Endothelial cell of umbilical vein (primary cell): Measurements from ENCODE around the gene PCSK6. TPM values are rescaled to one million over a fixed set of nuclear protein-coding genes. Genes with fewer than 3 reads are reported as not detected.

Source experiments
- BruUV-seq: library from RNA; stranded (reverse); fragments of 400-500 nt; replicated peaks from 2 replicates; lab custom pipeline; 2021; lab: Mats Ljungman, UMichigan
- CTCF ChIA-PET: fragments of 300-600, 350-600 bp; sonication (Branson Sonifier 250); formaldehyde crosslinking; loops from one replicate; lab custom pipeline; 2021; ENCODE audit warnings: antibody characterized with exemption, inconsistent platforms; lab: Charles Lee
- POLR2A ChIA-PET: fragments of 300-600, 350-600 bp; sonication (Branson Sonifier 250); formaldehyde crosslinking; loops from one replicate; lab custom pipeline; 2021; ENCODE audit warnings: antibody characterized with exemption, inconsistent platforms; lab: Charles Lee
- DNase-seq: peaks from one replicate; pipeline ENCODE4 v3.0.0-alpha.2; 2011; ENCODE audit warnings: low read depth, low spot score
- FAIRE-seq: peaks from 2 replicates; lab custom pipeline; 2011; peaks lifted over from hg19 to GRCh38; lab: Jason Lieb, UNC
- H2AFZ ChIP-seq: 2 replicates; pipeline ENCODE4 v1.6.0; 2012; ENCODE audit warnings: low read depth, low read length, control low read depth, inconsistent platforms
- H3K27ac ChIP-seq: 2 replicates; pipeline ENCODE4 v1.5.1; 2011; ENCODE audit warnings: low read depth, mild to moderate bottlenecking, control low read depth, low read length, moderate library complexity; ENCODE audit not compliant: insufficient read depth
- H3K27me3 ChIP-seq, 2 experiments: 2 replicates each; pipeline versions ENCODE4 v1.6.0 to v1.6.1; 2011; ENCODE audit warnings: low read length in 2 of 2, mixed read lengths in 1 of 2; ENCODE audit not compliant: control insufficient read depth in 2 of 2, insufficient read depth in 2 of 2
- H3K36me3 ChIP-seq, 2 experiments: 2 replicates in 1 of 2; 3 replicates in 1 of 2; pipeline ENCODE4 v1.5.1; 2011; ENCODE audit warnings: low read length in 2 of 2, mild to moderate bottlenecking in 1 of 2, moderate library complexity in 1 of 2; ENCODE audit not compliant: control insufficient read depth in 2 of 2, insufficient read depth in 2 of 2; ENCODE audit errors: extremely low read depth in 1 of 2
- H3K4me1 ChIP-seq: 3 replicates; pipeline ENCODE4 v1.5.1; 2011; ENCODE audit warnings: mild to moderate bottlenecking, low read length; ENCODE audit not compliant: control insufficient read depth, insufficient read depth; ENCODE audit errors: extremely low read depth
- H3K4me2 ChIP-seq: 2 replicates; pipeline ENCODE4 v1.6.1; 2011; ENCODE audit warnings: low read length, control low read depth, mixed read lengths; ENCODE audit not compliant: insufficient read depth
- H3K4me3 ChIP-seq, 3 experiments: fragments of 200-600 bp in 1 of 3; sonication (generic), shearing (Covaris generic) in 1 of 3; replicated peaks in 1 of 3; 2 replicates each; pipeline ENCODE4 v1.5.1; 2011 to 2016; ENCODE audit warnings: control low read depth in 3 of 3, low read length in 3 of 3, mild to moderate bottlenecking in 2 of 3, inconsistent platforms in 1 of 3, low read depth in 1 of 3, moderate library complexity in 1 of 3; ENCODE audit not compliant: insufficient read depth in 1 of 3
- H3K79me2 ChIP-seq: 2 replicates; pipeline ENCODE4 v1.6.0; 2012; ENCODE audit warnings: low read length, inconsistent platforms; ENCODE audit not compliant: control insufficient read depth, insufficient read depth
- H3K9ac ChIP-seq: replicated peaks from 2 replicates; pipeline ENCODE3; 2011; ENCODE audit warnings: low read length, control low read depth; ENCODE audit not compliant: insufficient read depth; ENCODE audit errors: extremely low read depth
- H3K9me1 ChIP-seq: replicated peaks from 3 replicates; pipeline ENCODE4 v1.6.0; 2011; ENCODE audit warnings: mild to moderate bottlenecking, low read length; ENCODE audit not compliant: control insufficient read depth, insufficient read depth; ENCODE audit errors: extremely low read depth
- H3K9me3 ChIP-seq: replicated peaks from 2 replicates; pipeline ENCODE4 v1.5.1; 2012; ENCODE audit warnings: low read length, inconsistent platforms; ENCODE audit not compliant: control insufficient read depth, insufficient read depth
- H4K20me1 ChIP-seq: replicated peaks from 2 replicates; pipeline ENCODE3; 2011; ENCODE audit warnings: mild to moderate bottlenecking, low read length; ENCODE audit not compliant: control insufficient read depth, insufficient read depth; ENCODE audit errors: extremely low read depth
- EZH2 ChIP-seq: IDR thresholded peaks from 2 replicates; pipeline ENCODE4 v1.6.1; 2012; ENCODE audit warnings: borderline replicate concordance, low read depth, mild to moderate bottlenecking, moderate library complexity, low read length, inconsistent platforms; ENCODE audit not compliant: severe bottlenecking
- FOS ChIP-seq: IDR thresholded peaks from 2 replicates; pipeline ENCODE4 v1.6.1; 2011; ENCODE audit warnings: mild to moderate bottlenecking, low read length, moderate library complexity, borderline replicate concordance; ENCODE audit not compliant: insufficient read depth
- GATA2 ChIP-seq: IDR thresholded peaks from 2 replicates; pipeline ENCODE4 v1.7.0; 2011; ENCODE audit warnings: low read depth, mild to moderate bottlenecking, moderate library complexity, mixed read lengths, low read length; ENCODE audit not compliant: insufficient read length, insufficient read depth
- JUN ChIP-seq: IDR thresholded peaks from 2 replicates; pipeline ENCODE4 v1.6.1; 2011; ENCODE audit warnings: borderline replicate concordance, low read depth; ENCODE audit not compliant: insufficient read length, insufficient read depth
- MYC ChIP-seq: IDR thresholded peaks from one replicate; pipeline ENCODE4 v1.6.1; 2011; ENCODE audit warnings: mild to moderate bottlenecking, low read depth, low read length
- POLR2A ChIP-seq: IDR thresholded peaks from 2 replicates; pipeline ENCODE4 v1.6.1; 2012; ENCODE audit warnings: low read depth, mild to moderate bottlenecking, control low read depth, low read length
- POLR2AphosphoS5 ChIP-seq: IDR thresholded peaks from 2 replicates; pipeline ENCODE4 v1.6.1; 2012; ENCODE audit warnings: low read depth, mild to moderate bottlenecking, control low read depth, low read length, moderate library complexity; ENCODE audit not compliant: insufficient read depth
- dilution Hi-C: fragments of 300-500 bp; cut with MboI; formaldehyde crosslinking; loops from one replicate; pipeline ENCODE4 v1.15.0; 2019; ENCODE audit warnings: low sequenced_read_pairs; ENCODE audit not compliant: extremely low pct_ligation_motif_present
- intact Hi-C: fragments of 100-400 bp; cut with micrococcal nuclease; formaldehyde crosslinking; loops from one replicate; pipeline ENCODE4 v1.10.0; 2022
- polyA plus RNA-seq, 4 experiments: library from polyadenylated mRNA; depleted of rRNA in 3 of 4; stranded (reverse) in 3 of 4; unstranded in 1 of 4; fragments of >200 nt; gene quantifications; 2 replicates each; pipeline versions ENCODE4 v1.2.1 to v1.2.3, GENCODE V29; 2011 to 2012; ENCODE audit warnings: missing spikeins in 1 of 4
- total RNA-seq: library from RNA; stranded (reverse); gene quantifications from 2 replicates; pipeline ENCODE4 v1.2.3, GENCODE V29; 2021
- TF ChIP-seq, protein P1 (sequence below), 2 donors: IDR thresholded peaks; 1 replicate in 1 of 2; 2 replicates in 1 of 2; pipeline ENCODE4 v1.5.1; 2011; ENCODE audit warnings: low read length in 2 of 2, mild to moderate bottlenecking in 2 of 2, moderate library complexity in 2 of 2, control low read depth in 1 of 2, inconsistent platforms in 1 of 2, low read depth in 1 of 2; ENCODE audit not compliant: insufficient read depth in 1 of 2; ENCODE audit errors: extremely low read depth in 1 of 2
- TF ChIP-seq, protein P2 (sequence below): IDR thresholded peaks from 2 replicates; pipeline ENCODE4 v1.6.1; 2011; ENCODE audit not compliant: insufficient read depth, insufficient read length

The PCSK6 gene
- total and polyA plus RNA-seq, 2 donors (not counting 3 experiments of a cell fraction or from before 2014, with no cell fraction given), result 0.18 to 0.69 TPM

DNA sequence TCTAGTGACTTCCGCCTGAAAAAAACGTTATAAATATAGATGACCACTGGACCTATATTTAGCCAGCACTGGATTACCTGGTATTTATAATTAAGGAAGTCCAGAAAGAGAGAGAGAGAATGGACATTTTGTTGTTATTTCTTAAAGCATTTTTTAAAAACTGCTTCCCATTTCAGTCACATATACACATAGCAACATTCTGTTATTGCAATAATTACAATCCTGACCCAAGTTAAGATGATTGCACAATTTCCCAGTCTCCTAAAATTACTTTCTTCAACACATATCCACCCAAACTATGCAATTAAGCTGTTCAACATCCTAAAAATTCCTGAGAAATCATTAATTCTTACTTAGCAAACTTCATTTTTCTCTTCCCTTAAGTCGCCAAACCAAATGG, 37.7 kb downstream of the PCSK6 start:
- ChIA-PET POLR2A (no interaction called here), CTCF (interaction anchor here (1.4 kb wide), 1 partner anchor 50 kb away, joined by 6 read pairs; no protein-coding TSS in a partner anchor)
- Histone ChIP-seq H3K4me1 (peaks cover 8% of the 10 kb centered on the region), H3K9ac (no peak overlapping the region), H3K4me3 (no peak overlapping the region), H3K9me1 (no peaks in the 10 kb centered on the region), H3K79me2 (no peaks in the 10 kb centered on the region), H3K9me3 (no peaks in the 10 kb centered on the region), H3K27me3 (peaks cover 0 to 2% of the 10 kb centered on the region in 2 experiments), H2AFZ (no peak overlapping the region), H3K36me3 (no peaks in the 10 kb centered on the region), H4K20me1 (no peaks in the 10 kb centered on the region), H3K4me2 (no peak overlapping the region), H3K27ac (no peak overlapping the region)
- no peak for FAIRE-seq
- BruUV-seq, result no TSS peak
- DNase-seq, result no peak
- intact Hi-C loops (no loop called here), dilution Hi-C loops (no loop called here)
- TF ChIP-seq FOS, result no peak
- TF ChIP-seq JUN, result no peak
- no peak for TF ChIP-seq POLR2A
- no peak for TF ChIP-seq POLR2AphosphoS5
- TF ChIP-seq GATA2, result no peak
- TF ChIP-seq MYC, result no peak
- no peak for TF ChIP-seq EZH2
- TF ChIP-seq, protein P1, sequence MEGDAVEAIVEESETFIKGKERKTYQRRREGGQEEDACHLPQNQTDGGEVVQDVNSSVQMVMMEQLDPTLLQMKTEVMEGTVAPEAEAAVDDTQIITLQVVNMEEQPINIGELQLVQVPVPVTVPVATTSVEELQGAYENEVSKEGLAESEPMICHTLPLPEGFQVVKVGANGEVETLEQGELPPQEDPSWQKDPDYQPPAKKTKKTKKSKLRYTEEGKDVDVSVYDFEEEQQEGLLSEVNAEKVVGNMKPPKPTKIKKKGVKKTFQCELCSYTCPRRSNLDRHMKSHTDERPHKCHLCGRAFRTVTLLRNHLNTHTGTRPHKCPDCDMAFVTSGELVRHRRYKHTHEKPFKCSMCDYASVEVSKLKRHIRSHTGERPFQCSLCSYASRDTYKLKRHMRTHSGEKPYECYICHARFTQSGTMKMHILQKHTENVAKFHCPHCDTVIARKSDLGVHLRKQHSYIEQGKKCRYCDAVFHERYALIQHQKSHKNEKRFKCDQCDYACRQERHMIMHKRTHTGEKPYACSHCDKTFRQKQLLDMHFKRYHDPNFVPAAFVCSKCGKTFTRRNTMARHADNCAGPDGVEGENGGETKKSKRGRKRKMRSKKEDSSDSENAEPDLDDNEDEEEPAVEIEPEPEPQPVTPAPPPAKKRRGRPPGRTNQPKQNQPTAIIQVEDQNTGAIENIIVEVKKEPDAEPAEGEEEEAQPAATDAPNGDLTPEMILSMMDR (IDR thresholded peaks at IDR 0.05; ENCODE audit: extremely low read depth in 1 of 2, insufficient read depth in 1 of 2, low read depth in 1 of 2, low read length in 2 of 2), result no peak
- TF ChIP-seq, protein P2, sequence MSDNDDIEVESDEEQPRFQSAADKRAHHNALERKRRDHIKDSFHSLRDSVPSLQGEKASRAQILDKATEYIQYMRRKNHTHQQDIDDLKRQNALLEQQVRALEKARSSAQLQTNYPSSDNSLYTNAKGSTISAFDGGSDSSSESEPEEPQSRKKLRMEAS, result no peak
